NCI-H69 (cell line): ENCODE results near the gene IFI27L1.
"Not testable (repeated sequence)": the region's sequence is repeated elsewhere in the genome, so short reads cannot be mapped to it uniquely, and the experiment has no call there.

Experiments
- DNase-seq: peaks from one replicate; lab custom pipeline; 2025; lab: John Stamatoyannopoulos, UW

IFI27L1 gene

DNA sequence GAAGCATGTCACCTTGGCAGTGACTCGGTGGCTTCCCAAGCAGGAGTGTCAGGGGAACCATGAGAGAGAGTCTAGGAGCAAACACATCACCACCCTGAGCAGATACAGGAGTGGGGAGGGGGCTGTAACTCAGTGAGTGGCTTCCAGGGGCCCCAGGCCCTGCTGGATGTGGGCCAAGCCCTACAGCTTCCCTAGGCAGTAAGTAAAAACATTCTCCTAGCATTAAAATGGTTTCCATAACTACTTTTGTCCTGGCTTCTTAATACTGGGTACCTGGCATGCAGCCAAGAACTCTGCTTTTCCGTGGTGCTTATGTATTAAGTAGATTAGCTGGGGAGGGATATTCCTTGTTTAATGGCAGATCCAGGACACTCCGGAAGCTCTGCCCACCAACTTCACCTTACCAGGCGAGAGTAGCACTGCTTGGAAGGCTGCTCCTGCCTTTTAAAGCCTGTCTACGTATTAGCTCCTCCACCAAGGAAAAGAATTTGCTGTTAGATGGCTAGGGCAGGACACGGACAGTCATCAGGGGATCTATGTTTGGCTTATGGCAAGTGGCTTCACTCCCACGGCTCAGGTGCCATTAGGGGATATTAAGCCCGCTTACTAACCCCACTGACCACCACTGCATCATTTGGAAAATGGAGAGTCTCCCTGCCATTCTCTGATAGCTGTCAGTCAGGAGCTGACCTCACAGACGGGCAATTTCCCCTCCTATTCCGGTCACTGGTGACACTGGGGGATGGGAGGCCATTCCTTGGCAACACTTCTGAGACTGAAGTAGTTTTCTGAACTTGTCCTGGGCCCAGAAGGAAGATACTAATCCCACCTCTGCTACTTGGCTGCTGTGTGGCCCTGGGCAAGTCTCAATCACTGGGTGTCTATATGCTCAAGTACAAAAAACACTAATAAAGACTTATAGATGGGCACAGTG is 32.2 kb upstream of the IFI27L1 start:
- DNase-seq: peak; percentile 93

GRCh38 chr14:94049625-94050023 is 31.5 kb upstream of the IFI27L1 start:
- no peak for DNase-seq

DNA sequence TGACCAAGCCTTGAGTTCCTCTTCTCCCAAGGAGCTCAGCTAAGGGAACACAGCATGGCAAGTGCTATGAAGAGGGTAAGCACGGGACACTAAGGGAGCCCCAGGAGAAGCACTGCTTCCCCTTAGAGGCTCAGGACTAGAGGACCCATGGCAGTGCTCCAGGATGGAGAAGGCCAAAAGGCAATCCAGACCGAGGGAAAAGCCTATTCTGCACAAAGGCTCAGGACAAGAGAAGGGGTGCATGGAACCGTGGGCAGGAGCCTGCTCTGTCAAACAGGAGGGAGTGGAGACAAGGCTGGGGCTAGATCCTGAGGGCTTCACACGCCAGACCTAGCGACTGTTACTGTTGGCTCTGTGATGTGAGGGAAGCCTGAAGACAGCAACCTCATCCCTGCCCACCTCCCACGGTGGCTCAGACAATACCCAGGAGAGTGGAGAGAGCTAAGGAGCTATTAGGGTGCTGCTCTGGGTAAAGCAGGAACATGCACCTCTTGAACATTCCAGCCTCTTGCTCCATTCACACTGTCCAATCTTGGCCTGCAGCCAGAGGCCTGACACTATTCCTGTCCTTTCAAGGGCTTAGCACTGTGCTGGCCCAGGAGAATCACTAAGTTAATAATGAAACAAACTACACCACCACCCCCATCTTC is 30.8 kb upstream of the IFI27L1 start:
- DNase-seq: no peak

DNA sequence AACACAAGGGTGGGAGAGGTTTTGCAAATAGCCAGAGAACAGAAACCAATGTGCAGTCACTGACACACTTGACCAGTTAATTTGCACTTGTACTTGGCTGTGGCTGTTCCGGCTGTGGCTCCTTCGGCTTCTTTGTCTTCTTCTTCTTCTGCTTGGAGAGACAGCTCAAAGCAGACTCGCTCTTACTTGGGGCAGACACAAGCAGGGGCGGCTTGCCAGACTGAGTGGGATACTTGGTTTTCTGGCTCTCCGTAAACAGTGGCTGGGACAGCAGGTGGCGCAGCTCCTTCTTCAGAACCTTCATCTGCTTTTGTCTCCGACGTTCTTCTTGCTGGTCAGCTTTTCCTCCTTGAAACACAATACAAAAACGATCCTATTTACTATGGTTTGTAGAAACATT is 30.0 kb upstream of the IFI27L1 start:
- DNase-seq: peak; percentile 25

- no peak for DNase-seq
Measured at GRCh38 chr14:94051779-94052178, 29.3 kb upstream of the IFI27L1 start.

- DNase-seq: no peak
Measured at GRCh38 chr14:94052199-94052598, 28.9 kb upstream of the IFI27L1 start.

GRCh38 chr14:94052662-94053061 is 28.4 kb upstream of the IFI27L1 start:
- DNase-seq: no peak

- DNase-seq: no peak
Measured at GRCh38 chr14:94054401-94054800, 26.7 kb upstream of the IFI27L1 start.

- DNase-seq: no peak
Measured at GRCh38 chr14:94054936-94055335, 26.2 kb upstream of the IFI27L1 start.

GRCh38 chr14:94056579-94057308 is 24.4 kb upstream of the IFI27L1 start:
- no peak for DNase-seq

DNA sequence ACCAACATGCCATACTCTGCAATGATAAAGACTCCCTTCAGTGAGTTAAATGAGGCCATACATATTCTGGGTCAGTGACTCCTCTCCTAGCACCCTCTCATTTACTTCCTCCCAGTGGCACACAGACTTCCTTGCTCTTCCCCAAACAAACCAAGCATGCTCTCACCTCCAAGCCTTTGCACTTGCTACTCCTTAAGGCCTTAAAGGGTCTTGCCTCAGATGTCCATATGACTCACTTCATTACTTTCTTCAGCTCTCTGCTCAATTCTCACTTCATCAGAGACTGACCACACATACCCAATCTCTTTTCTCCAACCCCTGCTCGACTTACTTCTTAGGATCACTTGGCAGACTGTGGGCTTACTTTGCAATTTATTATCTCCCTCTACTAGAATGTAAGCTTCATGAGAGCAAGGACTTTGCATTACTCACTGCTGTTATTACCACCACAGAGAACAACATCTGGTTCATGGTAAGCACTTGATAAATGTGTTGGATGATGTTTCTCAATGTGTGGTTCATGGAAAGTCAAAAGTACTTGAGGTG is 22.9 kb upstream of the IFI27L1 start:
- DNase-seq: no peak

GRCh38 chr14:94058674-94059138 is 22.4 kb upstream of the IFI27L1 start:
- DNase-seq: no peak

GRCh38 chr14:94059998-94060397 is 21.1 kb upstream of the IFI27L1 start:
- DNase-seq: no peak

GRCh38 chr14:94062344-94062940 is 18.7 kb upstream of the IFI27L1 start:
- no peak for DNase-seq

DNA sequence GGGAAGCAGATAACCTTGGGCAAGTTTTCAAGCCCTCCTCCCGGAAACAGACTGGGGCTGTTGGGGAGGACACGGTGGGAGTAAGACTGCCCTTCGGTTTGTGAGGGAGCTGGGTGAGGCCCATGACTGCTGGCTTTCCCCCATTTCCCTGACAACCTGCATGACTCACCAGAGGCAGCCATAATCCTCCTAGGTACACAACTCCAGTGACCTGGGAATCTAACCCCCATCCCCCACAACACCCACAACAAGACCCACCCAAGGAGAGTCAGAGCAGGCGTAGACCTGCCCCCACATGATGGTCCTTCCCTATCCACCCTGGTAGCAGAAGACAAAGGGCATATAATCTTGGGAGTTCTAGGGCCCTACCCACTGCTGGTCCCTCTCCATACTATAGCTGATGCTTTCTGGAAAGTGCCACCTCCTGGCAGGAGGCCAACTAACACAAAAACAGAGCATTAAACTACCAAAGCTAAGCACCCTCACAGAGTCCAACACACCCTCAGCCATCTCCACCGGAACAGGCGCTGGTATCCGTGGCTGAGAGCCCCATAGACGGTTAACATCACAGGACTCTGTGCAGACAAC is 14.9 kb upstream of the IFI27L1 start:
- DNase-seq: peak; percentile 83

GRCh38 chr14:94072076-94072475 is 9.0 kb upstream of the IFI27L1 start:
- DNase-seq: not testable (repeated sequence)

DNA sequence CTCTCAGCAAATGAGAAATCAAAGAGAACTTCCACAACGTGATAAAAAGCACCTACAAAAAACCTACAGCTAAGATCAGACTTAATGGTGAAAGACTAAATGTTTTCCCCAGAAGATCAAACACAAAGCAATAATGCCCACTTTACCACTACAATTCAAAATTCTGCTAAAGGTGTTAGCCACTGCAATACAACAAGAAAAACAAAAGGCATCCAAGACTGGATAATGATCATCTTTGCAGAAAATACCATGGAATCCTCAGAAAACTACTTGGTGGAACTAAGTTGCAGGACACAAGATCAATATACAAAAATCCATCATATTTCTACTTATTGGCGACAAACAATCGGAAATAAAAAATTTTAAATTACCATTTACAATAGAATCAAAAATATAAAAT is 6.6 kb upstream of the IFI27L1 start:
- DNase-seq: no peak

DNA sequence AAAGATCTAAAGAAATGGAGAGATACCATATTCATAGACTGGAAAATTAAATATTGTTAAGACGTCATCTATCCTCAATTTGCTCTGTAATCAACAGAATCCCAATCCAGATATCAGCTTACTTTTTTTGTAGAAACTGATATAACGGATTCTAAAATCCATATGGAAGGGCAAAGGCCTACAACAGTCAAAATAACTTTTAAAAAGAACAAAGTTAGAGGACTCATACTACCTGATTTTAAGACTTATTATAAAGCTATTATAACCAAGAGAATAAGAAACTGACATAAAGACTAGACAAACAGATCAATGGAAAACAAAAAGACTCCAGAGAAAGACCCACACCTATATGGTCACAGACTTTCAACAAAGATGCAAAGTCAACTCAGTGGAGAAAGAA is 6.1 kb upstream of the IFI27L1 start:
- no peak for DNase-seq

DNA sequence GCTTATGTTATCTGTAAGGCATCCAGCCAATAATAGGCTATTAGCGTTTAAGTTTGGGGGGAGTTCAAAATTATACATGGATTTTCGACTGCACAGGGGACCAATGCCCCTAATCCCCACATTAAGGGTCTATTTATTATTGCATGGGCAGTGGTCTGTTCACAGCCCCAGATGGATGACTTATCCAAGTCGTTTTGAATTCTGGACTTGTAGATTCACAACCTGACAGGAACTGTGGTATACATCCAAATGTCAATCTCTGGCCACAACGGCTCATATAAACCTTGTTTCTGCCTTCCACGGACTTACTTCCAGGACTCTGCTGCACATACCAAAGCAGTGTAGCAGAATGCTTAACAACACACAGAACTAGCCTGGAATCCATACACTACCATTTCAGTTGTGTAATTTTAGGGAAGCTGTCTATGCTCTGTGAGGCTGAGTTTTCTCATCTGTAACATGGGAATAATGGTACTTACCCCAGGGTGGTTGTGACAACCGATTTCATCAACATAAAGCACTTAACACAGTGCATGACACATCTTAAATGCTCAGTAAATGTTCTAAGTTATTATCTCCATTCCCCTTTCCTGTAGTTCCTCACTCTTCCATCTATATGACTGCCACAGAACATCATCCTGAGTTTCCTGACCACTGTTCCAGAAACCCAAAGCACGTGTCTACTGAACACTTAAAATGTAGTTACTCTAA is 3.8 kb upstream of the IFI27L1 start:
- no peak for DNase-seq

GRCh38 chr14:94077823-94078222 is 3.3 kb upstream of the IFI27L1 start:
- DNase-seq: no peak
